Kidney epithelial cell (primary cell): ENCODE data around the gene WDR18. TPM values are rescaled to one million over a fixed set of nuclear protein-coding genes. Genes with fewer than 3 reads are reported as not detected.

Experiments
- DNase-seq: peaks from one replicate; pipeline ENCODE4 v3.0.0-alpha.2; 2010; ENCODE audit warnings: low read depth
- H3K27me3 ChIP-seq: 2 replicates; pipeline ENCODE4 v1.6.0; 2011; ENCODE audit warnings: low read length; ENCODE audit not compliant: control insufficient read depth, insufficient read depth
- H3K36me3 ChIP-seq: 2 replicates; pipeline ENCODE4 v1.5.1; 2011; ENCODE audit warnings: low read length; ENCODE audit not compliant: control insufficient read depth, insufficient read depth
- H3K4me3 ChIP-seq: 2 replicates; pipeline ENCODE4 v1.5.1; 2011; ENCODE audit warnings: low read depth, mild to moderate bottlenecking, control low read depth, low read length
- total RNA-seq: library from RNA; depleted of rRNA; stranded (reverse); fragments of >200 nt; gene quantifications from 2 replicates; pipeline ENCODE4 v1.2.3, GENCODE V29; 2015
- TF ChIP-seq, protein P1 (sequence below): IDR thresholded peaks from 2 replicates; pipeline ENCODE4 v1.5.1; 2011; ENCODE audit warnings: mild to moderate bottlenecking, moderate library complexity, low read length, control low read depth, inconsistent platforms; ENCODE audit not compliant: insufficient read depth, poor library complexity, severe bottlenecking

Gene WDR18
- total RNA-seq, 1 donor from 2014 or later, result 54.6 TPM

DNA sequence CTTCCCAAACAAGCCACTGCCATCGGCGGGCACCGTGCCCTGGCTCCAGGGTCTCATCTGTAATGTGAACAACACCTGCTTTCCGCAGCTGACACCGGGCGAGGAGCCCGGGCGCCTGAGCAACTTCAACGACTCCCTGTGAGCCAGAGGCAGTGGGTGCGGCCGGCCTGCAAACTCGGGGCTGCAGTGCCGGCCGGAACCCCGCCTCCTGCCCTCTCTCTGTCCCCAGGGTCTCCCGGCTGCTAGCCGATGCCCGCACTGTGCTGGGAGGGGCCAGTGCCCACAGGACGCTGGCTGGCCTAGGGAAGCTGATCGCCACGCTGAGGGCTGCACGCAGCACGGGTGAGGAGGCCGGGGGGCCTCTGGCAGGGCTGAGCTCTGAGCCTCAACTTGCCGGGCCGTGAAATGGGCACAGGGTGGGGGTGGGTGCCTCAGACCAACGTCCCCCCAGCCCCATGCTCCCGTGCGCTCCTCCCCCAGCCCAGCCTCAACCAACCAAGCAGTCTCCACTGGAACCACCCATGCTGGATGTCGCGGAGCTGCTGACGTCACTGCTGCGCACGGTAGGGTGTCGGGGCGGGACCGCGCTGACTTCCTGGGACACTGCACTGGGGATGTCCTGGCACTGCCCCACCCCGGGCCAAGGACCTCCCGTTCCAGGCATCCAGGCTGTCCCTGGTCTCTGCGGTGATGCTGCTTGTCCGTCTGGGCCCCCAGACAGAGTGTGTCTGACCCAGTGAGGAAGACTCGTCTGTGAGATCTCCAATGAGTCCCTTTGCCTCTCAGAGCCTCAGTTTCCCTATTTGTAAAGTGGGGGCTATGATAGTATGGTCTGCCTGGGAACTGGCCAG, 57.9 kb downstream of the WDR18 start:
- no peak for DNase-seq
- Histone ChIP-seq H3K27me3 (no peaks in the 10 kb centered on the region), H3K36me3 (peaks cover 1% of the 10 kb centered on the region), H3K4me3 (no peak overlapping the region)
- TF ChIP-seq, protein P1, sequence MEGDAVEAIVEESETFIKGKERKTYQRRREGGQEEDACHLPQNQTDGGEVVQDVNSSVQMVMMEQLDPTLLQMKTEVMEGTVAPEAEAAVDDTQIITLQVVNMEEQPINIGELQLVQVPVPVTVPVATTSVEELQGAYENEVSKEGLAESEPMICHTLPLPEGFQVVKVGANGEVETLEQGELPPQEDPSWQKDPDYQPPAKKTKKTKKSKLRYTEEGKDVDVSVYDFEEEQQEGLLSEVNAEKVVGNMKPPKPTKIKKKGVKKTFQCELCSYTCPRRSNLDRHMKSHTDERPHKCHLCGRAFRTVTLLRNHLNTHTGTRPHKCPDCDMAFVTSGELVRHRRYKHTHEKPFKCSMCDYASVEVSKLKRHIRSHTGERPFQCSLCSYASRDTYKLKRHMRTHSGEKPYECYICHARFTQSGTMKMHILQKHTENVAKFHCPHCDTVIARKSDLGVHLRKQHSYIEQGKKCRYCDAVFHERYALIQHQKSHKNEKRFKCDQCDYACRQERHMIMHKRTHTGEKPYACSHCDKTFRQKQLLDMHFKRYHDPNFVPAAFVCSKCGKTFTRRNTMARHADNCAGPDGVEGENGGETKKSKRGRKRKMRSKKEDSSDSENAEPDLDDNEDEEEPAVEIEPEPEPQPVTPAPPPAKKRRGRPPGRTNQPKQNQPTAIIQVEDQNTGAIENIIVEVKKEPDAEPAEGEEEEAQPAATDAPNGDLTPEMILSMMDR, result no peak

DNA sequence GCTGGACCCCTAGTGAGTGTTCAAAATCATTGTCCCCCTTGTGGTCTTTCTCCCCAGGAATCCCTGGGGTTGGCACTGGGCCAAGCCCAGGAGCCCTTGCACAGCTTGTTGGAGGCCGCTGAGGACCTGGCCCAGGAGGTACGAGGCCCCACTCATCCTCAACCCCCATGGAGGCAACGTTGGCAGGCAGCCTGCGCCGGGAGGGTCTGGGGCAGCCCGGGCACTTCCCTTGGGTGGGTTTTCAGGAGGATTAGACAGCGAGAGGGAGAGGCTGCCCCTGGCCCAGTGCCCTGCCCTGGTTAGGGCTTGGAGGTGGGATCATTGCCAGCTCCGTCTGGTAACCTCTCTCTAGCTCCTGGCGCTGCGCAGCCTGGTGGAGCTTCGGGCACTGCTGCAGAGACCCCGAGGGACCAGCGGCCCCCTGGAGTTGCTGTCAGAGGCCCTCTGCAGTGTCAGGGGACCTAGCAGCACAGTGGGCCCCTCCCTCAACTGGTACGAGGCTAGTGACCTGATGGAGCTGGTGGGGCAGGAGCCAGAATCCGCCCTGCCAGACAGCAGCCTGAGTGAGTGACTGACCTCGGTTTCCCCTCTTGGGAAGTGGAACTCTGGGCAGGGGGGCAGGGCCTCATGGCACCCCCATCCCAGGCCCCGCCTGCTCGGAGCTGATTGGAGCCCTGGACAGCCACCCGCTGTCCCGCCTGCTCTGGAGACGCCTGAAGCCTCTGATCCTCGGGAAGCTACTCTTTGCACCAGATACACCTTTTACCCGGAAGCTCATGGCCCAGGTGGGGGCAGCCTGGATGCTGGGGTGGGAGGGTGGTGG, 58.8 kb downstream of the WDR18 start:
- Histone ChIP-seq H3K27me3 (no peaks in the 10 kb centered on the region), H3K4me3 (no peak overlapping the region), H3K36me3 (peaks cover 1% of the 10 kb centered on the region)
- TF ChIP-seq, protein P1, result no peak
- DNase-seq, result no peak

Other genes with a start within 250 kb of the WDR18 start
- 45.6 and 52.4 TPM in 2 replicates for gene MISP, start 233.2 kb upstream of the WDR18 start, total RNA-seq
- gene PTBP1, start 186.9 kb upstream of the WDR18 start, total RNA-seq, result 268 and 349 TPM in 2 replicates
- 2.9 and 4.1 TPM in 2 replicates for gene PLPPR3, start 162.4 kb upstream of the WDR18 start, total RNA-seq
- not detected in 2 replicates for gene AZU1, start 156.5 kb upstream of the WDR18 start, total RNA-seq
- gene PRTN3, start 143.3 kb upstream of the WDR18 start, total RNA-seq, result not detected in 2 replicates
- 0.67 TPM in 1 of 2 replicates, not detected in the other for gene ELANE, start 132.0 kb upstream of the WDR18 start, total RNA-seq
- gene CFD, start 124.7 kb upstream of the WDR18 start, total RNA-seq, result 1.3 TPM in 2 replicates
- 40.1 and 41.4 TPM in 2 replicates for gene MED16, start 91.2 kb upstream of the WDR18 start, total RNA-seq
- not detected in 2 replicates for gene RNU6-9, start 90.9 kb upstream of the WDR18 start, total RNA-seq
- 61.5 and 75.0 TPM in 2 replicates for gene R3HDM4, start 71.1 kb upstream of the WDR18 start, total RNA-seq
- 0.75 TPM in 1 of 2 replicates, not detected in the other for gene KISS1R, start 67.0 kb upstream of the WDR18 start, total RNA-seq
- gene ARID3A, start 58.3 kb upstream of the WDR18 start, total RNA-seq, result 24.8 and 27.4 TPM in 2 replicates
- 0.08 and 1.6 TPM in 2 replicates for gene GRIN3B, start 16.1 kb downstream of the WDR18 start, total RNA-seq
- 204 and 221 TPM in 2 replicates for gene TMEM259, start 36.8 kb downstream of the WDR18 start, total RNA-seq
- gene RNU6-2, start 37.2 kb downstream of the WDR18 start, total RNA-seq, result not detected in 2 replicates
- gene CNN2, start 42.3 kb downstream of the WDR18 start, total RNA-seq, result 285 and 314 TPM in 2 replicates
- 16.4 and 17.0 TPM in 2 replicates for gene ABCA7, start 55.8 kb downstream of the WDR18 start, total RNA-seq
- gene ARHGAP45, start 82.8 kb downstream of the WDR18 start, total RNA-seq, result 1.4 and 4.2 TPM in 2 replicates
- gene POLR2E, start 111.0 kb downstream of the WDR18 start, total RNA-seq, result 204 and 267 TPM in 2 replicates
- 538 and 611 TPM in 2 replicates for gene GPX4, start 119.6 kb downstream of the WDR18 start, total RNA-seq
- 48.8 and 56.7 TPM in 2 replicates for gene SBNO2, start 189.9 kb downstream of the WDR18 start, total RNA-seq
- 78.3 and 86.5 TPM in 2 replicates for gene STK11, start 221.4 kb downstream of the WDR18 start, total RNA-seq